HG02759 (cell line): ENCODE data around the gene CASP6.

Experiments
- ATAC-seq: cut with Tn5 transposase; IDR thresholded peaks from one replicate; pipeline ENCODE4 v1.9.1; 2021; ENCODE audit warnings: mild to moderate bottlenecking, moderate library complexity; ENCODE audit not compliant: unreplicated experiment

The CASP6 gene

DNA sequence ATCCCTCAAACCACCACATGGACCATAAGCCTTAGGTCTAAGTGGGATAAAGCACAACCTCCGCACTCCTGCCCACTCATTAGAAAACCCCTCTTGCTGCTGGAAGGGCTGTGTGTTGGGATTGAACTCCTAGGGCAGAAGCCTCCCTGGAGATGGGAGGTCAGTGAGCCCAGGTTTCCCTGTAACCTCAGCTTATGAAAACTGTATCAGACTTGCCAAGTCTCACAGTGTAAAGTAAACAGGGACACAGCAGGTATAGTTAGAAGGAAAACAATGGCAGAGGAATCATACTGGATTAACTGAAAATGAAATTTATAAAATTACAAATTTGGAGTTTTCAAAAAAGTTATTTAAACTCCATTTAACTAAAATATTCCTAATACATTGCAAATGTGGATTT, 29.9 kb downstream of the CASP6 start:
- ATAC-seq = no peak

DNA sequence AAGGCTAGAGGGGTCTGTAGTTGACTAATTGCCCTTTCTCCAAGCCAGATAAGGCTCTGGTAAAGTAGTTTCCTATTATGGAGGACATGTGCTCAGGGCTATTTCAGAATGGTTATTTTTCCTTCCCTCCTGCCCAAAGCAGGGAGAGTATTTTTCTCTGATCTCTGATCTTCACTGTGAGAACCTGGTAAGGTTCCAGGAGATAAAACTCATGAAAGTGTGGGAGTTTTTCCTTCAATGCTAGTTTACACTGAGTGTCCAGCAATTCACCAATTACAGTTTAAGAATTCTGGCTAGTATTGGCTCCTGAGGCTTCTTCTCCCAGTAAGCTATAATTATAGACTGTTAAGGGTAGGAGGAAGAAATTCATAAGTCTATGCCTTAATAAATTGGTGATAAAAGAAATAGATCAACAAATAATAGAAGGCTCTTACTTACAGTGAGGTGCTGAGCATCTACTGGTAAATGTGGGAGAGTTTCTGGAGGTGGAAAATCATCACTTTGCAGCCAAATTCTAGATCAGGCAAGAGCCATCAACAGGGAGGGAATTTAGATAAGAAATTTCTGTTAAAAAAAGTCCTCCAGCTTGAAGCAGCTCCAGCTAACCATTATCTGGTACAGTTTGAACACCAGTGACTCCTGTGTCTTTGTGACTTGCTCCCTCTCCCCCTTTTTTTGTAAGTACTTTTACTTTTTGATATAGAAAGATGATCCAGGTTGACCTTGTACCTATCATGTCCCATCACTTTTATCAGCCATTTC, 30.9 kb downstream of the CASP6 start:
- no peak for ATAC-seq

DNA sequence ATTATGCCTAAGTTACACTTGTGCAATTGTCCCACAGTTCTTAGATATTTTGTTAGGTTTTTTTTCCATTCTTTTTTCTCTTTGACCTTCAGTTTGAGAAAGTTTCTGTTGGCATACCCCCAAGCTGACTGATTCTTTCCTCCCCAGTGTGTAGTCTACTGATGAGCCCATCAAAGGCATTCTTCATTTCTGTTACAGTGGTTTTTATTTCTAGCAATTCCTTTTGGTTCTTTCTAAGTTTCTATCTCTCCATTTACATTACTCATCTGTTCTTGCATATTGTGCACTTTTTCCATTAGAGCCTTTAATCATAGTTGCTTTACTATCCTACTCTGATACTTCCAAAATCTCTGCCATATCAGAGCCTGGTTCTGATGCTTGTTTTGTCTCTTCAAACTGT, 31.9 kb downstream of the CASP6 start:
- ATAC-seq = no peak

DNA sequence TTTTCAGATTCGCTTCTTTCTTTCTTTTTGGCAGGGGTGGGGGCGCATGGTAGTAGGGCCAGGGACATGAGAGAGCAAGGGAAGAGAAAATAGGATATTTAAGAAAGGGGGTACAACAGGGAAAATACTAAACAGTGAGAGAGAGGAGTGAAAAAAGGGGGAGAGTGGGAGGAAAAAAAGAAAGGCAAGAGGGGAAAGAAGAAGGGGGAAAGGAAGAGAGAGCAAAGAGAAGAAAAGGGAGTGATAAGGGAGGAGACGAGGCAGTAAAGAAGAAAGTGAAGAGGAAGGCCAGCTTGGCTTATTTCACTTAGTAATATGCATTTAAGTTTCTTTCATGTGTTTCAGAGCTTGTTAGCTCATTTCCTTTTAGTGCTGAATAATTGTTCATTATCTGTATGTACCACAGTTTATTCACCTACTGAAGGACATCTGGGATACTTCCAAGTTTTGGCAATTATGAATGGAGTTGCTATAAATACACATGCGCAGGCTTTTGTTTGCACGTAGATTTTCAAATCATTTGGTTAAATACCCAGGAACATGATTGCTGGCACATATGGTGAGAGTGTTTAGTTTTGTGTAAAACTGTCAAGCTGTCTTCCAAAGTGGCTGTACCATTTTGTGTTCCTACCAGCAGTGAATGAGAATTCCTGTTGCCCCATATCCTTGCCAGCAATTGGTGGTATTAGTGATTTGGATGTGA, 37.3 kb downstream of the CASP6 start:
- ATAC-seq = no peak

DNA sequence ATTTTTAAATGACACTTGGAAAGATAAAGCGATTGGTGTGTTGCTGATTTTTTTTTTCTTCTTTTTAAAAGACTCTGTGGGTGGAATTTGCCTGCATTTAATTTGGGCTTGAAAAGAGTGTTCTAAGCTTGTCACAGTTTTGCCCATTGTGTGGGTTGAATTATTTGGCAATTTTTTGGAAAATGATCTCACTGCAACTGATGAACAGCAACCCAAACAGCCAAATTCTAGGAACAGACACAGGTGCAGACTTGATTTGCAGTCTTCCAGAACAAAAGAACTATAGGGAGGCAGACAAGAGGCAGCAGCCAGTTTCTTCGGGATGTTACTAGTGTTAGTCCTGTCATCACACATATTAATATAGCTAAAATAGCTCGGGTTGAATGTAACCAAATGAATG, 40.5 kb downstream of the CASP6 start:
- no peak for ATAC-seq

DNA sequence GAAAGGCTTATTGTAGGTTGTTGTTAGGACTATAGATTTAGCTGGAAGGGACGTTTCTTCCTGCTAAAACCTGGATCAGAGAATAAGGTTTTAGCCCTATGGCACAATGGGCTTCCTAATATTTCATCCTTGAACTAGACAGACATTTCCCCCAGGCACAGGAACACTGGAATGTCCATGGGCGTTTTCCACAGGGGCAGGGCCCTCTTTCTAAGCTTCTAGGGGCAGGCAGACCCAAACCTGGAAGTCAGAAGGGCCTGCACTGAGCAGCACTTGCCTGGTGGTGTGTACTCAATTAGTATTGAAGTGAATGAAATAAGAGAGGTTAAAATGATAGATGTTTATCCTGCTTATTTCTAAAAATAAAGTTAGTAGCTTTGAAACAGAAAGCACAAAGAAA, 41.1 kb downstream of the CASP6 start:
- no peak for ATAC-seq

DNA sequence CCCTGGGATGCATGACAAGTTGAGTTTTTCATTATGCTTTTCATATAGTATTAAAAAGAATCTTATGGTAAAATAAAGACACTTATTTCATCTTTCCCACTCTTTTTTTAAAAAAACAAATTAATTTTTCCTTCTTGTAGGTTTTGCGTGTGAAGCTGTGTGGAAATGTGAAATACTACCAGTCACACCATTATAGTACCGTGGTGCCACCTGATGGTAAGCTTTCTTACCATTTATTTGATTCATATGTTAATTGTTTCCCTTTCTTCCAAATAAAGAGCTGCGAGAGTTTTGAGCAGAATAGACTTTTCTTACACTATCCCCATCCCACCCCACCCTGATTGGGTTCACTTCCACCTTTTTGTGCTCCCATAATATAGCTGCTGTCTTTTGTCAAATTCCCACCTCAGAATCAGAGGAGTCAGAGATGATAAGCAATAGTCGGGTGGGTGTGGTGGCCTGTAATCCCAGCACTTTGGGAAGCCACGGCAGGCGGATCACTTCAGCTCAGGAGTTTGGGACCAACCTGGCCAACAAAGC, 44.3 kb downstream of the CASP6 start:
- ATAC-seq = no peak

DNA sequence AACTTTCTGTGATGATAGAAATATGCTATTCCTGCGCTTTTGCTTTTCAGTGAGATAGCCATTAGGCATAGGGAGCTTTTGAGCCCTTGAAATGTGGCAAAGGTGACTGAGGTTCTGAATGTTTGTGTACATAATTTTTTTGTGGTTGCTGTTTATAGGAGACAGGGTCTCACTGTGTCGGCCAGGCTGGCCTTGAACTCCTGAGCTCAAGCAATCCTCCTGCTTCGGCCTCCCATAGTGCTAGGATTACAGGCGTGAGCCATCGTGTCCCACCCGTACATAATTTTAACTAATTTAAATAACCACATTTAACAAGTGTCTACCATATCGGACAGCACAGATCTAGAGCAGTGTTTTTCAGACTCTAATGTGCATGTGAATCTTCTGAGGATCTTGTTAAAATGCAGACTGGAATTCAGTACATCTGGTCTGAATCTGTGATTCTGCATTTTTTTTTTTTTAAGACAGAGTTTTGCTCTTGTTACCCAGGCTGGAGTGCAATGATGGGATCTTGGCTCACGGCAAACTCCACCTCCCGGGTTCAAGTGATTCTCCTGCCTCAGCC, 45.3 kb downstream of the CASP6 start:
- no peak for ATAC-seq

DNA sequence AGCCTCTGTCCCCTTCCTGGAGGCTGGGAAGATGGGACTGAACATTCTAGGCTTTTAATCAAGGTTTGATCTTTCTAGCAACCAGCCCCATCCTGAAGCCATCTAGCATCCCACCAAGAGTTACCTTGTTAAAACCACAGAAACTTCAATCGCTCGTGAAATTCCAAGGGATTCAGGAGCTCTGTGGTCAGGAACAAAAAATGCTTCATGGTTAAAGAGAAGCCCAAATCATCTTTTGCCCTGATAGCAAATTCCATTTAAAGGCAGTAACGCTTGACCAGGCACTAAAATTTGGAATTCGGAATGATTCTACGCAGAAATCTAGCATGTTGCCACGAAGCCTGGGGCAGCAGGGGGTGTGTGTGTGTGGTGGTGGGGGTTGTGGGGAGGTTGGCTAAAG, 47.8 kb downstream of the CASP6 start:
- ATAC-seq = no peak

DNA sequence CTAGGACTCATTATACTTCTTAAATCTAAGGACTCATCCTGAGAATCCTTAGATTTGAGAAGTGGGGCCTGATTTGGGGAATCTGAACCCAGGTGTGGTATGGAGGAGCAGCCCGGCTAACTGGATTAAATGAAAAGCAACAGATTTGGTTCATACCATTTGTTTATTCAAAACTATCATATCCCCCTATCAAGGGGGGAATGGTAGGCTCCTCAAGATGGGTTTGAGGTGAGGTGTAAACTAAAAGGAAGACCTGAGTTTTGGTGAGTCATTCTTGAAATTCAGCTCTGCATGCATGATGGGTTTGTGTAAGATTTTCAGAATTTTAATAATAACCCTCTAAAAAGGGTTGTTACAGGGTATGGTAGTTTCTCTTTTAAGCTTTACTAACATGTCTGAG, 53.4 kb downstream of the CASP6 start:
- peak; percentile 83 for ATAC-seq

DNA sequence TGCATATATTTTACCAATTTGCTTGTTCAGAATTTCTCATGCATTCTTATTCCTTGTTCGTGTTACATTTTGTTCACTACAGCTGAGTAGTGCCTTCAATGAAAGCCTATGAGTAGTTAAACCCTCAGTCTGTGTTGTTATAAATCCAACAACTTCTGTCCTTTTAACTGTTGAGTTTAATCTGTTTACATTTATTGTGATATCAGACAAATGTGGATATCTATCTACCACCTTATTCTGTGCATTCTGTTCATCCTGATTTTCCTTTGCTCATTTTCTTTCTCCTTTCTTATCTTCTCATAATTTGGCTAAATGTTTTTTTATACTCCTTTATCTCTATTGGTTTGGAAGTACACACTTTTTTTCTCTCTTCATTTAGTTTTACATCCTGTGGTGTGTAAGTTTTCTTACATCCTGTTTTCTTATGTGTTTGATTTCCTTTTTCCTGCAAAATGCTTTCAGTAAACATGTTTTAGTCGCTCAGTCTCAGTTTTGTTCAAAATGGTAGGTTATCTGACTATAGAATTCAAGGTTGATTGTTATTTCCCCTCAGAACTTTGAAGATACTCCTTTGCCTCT, 54.2 kb downstream of the CASP6 start:
- ATAC-seq = no peak

DNA sequence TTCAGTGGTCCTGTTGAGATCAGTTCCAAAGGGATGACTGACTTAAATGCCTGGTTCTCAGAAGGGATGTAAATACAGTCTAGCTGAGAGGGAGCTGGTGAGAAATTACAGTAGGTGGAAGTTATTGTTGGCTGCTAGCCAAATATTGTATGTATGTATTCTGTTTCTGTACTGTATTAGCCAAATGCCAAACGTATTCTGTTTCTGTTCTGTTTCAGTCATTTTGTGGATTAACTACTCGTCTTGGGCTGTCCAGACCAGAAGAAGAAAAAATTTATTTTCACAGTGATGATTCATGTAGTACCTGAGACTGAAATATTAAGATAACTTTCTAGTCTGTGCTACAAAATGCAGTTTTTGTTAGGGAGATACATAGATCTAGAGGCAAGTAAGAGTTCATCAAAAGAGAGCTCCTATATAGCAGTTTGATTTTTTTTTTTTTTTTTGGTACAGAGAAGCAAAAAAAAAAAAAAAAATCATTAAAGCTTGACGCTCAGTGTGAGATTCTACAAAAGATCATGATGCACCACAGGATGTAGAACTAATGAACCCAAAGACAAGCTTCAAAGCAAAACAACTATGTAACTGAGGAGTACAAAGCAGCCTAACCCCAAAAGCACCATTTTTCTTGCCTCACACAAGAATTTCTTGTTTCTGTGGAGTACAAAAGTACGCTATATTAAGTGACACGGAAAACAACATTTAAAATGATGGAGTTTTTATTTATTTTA, 54.8 kb downstream of the CASP6 start:
- ATAC-seq = peak; percentile 41

DNA sequence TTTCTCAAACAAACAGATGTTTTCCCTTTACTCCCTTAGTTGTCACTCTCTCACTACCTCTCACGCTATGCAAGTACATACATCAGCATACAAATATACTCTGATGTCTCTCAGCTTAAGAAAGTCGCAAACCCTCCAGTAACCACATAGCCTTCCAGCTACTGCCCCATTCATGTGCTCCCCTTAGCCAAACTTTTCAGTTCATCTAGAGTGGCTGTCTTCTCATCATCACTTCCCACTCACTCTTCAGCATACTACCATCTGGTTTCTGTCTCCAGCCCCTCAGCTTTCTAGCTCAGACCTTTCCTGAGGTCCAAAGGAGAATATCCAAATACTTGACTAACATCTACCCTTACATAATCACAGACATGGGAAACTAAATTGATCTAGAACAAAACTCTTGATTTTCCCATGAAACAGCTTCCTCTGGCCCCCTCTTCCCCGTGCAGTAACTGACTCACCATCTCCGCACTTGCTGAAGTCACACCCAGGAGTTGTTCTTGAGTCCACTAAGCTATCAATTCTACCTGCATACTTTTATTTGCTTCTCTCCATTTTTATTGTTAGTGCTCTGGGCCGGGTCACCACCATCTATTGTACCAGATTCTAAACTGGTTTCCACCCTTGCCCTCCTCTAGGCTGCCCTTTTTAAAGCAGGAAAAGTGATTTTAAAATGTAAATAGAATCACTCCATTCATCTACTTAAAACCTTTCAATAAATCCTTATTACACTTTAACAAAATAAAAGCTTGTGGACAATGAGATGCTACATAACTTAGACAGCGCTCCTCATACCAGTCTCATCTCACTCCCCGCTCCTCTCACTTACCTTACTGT, 57.2 kb downstream of the CASP6 start:
- ATAC-seq = no peak

DNA sequence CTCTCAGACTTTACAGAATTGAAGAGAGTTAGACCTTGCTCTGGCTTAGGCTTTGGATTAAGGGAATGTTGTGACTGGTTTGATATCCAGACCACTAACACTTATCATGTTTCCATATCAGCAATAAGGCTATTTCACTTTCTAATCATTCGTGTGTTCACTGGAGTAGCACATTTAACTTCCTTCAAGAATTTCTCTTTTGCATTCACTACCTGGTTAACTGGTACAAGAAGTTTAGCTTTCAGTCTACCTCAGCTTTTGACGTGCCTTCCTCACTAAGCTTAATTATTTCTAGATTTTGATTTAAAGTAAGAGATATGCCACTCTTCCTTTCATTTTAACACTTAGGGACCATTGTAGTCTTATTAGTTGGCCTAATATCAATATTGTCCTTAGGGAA, 62.6 kb downstream of the CASP6 start:
- ATAC-seq = peak; percentile 54
